Thoracic aorta (tissue), 2 donors: Measurements from ENCODE around the gene MALAT1. TPM values are rescaled to one million over a fixed set of nuclear protein-coding genes. Genes with fewer than 3 reads are reported as not detected.
"Not testable (repeated sequence)": the region's sequence is repeated elsewhere in the genome, so short reads cannot be mapped to it uniquely, and the experiment has no call there.

Experiments
- ATAC-seq: fragments of 150-250 bp; one replicate; pipeline ENCODE4 v1.8.0; 2017; ENCODE audit warnings: low read depth; ENCODE audit not compliant: insufficient number of reproducible peaks, low FRiP score
- DNase-seq: peaks from one replicate; pipeline ENCODE4 v3.0.0-alpha.2; 2020; ENCODE audit warnings: low spot score
- H3K27ac ChIP-seq, 2 donors: fragments of 200-600 bp; sonication (generic); 1 replicate in 1 of 2; 2 replicates in 1 of 2; pipeline ENCODE4 v1.5.1; 2016; ENCODE audit warnings: mild to moderate bottlenecking in 2 of 2, moderate library complexity in 2 of 2
- H3K27me3 ChIP-seq: fragments of 200-600 bp; sonication (generic); replicated peaks from 2 replicates; pipeline ENCODE4 v1.6.0; 2016; ENCODE audit warnings: mild to moderate bottlenecking; ENCODE audit not compliant: insufficient read depth
- H3K36me3 ChIP-seq: fragments of 200-600 bp; sonication (generic); one replicate; pipeline ENCODE4 v1.5.1; 2016
- H3K4me1 ChIP-seq, 2 donors: fragments of 200-600 bp; sonication (generic); 1 replicate in 1 of 2; 2 replicates in 1 of 2; pipeline versions ENCODE4 v1.5.1 to v1.6.0; 2016; ENCODE audit warnings: low read depth in 2 of 2, mild to moderate bottlenecking in 1 of 2; ENCODE audit not compliant: control insufficient read depth in 1 of 2
- H3K4me3 ChIP-seq: fragments of 200-600 bp; sonication (generic); 2 replicates; pipeline ENCODE4 v1.5.1; 2016; ENCODE audit warnings: mild to moderate bottlenecking
- H3K9me3 ChIP-seq: fragments of 200-600 bp; sonication (generic); 2 replicates; pipeline ENCODE4 v1.5.1; 2016
- total RNA-seq, 2 donors: library from RNA; depleted of rRNA; stranded (reverse); fragments of >200 nt; gene quantifications; one replicate each; pipeline versions ENCODE4 v1.1.0 to v1.2.3, GENCODE V29; 2016
- TF ChIP-seq, protein P1 (sequence below): fragments of 200-600 bp; sonication (generic); IDR thresholded peaks from one replicate; pipeline ENCODE4 v1.5.1; 2019; ENCODE audit warnings: antibody characterized with exemption

MALAT1 gene
- total RNA-seq, 2 donors from 2014 or later = 20,776 to 38,952 TPM

DNA sequence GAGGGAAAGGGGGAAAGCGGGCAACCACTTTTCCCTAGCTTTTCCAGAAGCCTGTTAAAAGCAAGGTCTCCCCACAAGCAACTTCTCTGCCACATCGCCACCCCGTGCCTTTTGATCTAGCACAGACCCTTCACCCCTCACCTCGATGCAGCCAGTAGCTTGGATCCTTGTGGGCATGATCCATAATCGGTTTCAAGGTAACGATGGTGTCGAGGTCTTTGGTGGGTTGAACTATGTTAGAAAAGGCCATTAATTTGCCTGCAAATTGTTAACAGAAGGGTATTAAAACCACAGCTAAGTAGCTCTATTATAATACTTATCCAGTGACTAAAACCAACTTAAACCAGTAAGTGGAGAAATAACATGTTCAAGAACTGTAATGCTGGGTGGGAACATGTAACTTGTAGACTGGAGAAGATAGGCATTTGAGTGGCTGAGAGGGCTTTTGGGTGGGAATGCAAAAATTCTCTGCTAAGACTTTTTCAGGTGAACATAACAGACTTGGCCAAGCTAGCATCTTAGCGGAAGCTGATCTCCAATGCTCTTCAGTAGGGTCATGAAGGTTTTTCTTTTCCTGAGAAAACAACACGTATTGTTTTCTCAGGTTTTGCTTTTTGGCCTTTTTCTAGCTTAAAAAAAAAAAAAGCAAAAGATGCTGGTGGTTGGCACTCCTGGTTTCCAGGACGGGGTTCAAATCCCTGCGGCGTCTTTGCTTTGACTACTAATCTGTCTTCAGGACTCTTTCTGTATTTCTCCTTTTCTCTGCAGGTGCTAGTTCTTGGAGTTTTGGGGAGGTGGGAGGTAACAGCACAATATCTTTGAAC lies 6.8 kb downstream of the MALAT1 start:
- H3K27ac ChIP-seq = peak overlapping the region; percentile 99
- no peaks in the 10 kb centered on the region for H3K9me3 ChIP-seq
- DNase-seq (no peak), ATAC-seq (no peak)
- H3K36me3 ChIP-seq = peaks cover 55% of the 10 kb centered on the region
- peak overlapping the region; percentile 89 for H3K4me3 ChIP-seq
- TF ChIP-seq, protein P1, sequence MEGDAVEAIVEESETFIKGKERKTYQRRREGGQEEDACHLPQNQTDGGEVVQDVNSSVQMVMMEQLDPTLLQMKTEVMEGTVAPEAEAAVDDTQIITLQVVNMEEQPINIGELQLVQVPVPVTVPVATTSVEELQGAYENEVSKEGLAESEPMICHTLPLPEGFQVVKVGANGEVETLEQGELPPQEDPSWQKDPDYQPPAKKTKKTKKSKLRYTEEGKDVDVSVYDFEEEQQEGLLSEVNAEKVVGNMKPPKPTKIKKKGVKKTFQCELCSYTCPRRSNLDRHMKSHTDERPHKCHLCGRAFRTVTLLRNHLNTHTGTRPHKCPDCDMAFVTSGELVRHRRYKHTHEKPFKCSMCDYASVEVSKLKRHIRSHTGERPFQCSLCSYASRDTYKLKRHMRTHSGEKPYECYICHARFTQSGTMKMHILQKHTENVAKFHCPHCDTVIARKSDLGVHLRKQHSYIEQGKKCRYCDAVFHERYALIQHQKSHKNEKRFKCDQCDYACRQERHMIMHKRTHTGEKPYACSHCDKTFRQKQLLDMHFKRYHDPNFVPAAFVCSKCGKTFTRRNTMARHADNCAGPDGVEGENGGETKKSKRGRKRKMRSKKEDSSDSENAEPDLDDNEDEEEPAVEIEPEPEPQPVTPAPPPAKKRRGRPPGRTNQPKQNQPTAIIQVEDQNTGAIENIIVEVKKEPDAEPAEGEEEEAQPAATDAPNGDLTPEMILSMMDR = no peak
- H3K4me1 ChIP-seq = peaks cover 13 to 31% of the 10 kb centered on the region in 2 donors
- no peaks in the 10 kb centered on the region for H3K27me3 ChIP-seq

- H3K9me3 ChIP-seq = no peaks in the 10 kb centered on the region
- TF ChIP-seq, protein P1 = no peak
- DNase-seq = no peak
- peaks cover 51% of the 10 kb centered on the region for H3K36me3 ChIP-seq
- H3K27ac ChIP-seq = peak overlapping the region; percentile 99
- H3K4me1 ChIP-seq = peaks cover 13 to 31% of the 10 kb centered on the region in 2 donors
- H3K27me3 ChIP-seq = no peaks in the 10 kb centered on the region
- no peak for ATAC-seq
- peak overlapping the region; percentile 89 for H3K4me3 ChIP-seq
Observed at GRCh38 chr11:65506290-65506771, 7.5 kb downstream of the MALAT1 start.

- H3K36me3 ChIP-seq = peaks cover 45% of the 10 kb centered on the region
- TF ChIP-seq, protein P1 = no peak
- H3K27me3 ChIP-seq = no peaks in the 10 kb centered on the region
- H3K4me1 ChIP-seq = peaks cover 13 to 31% of the 10 kb centered on the region in 2 donors
- ATAC-seq = peak; percentile 16
- H3K27ac ChIP-seq = peak overlapping the region; percentile 99
- no peaks in the 10 kb centered on the region for H3K9me3 ChIP-seq
- peak overlapping the region; percentile 89 for H3K4me3 ChIP-seq
- DNase-seq = no peak
Observed at GRCh38 chr11:65506772-65507505, 8.1 kb downstream of the MALAT1 start.

GRCh38 chr11:65512311-65512710 lies 13.5 kb downstream of the MALAT1 start:
- not testable (repeated sequence) for H3K27ac ChIP-seq, H3K27me3 ChIP-seq, H3K4me1 ChIP-seq, DNase-seq, H3K9me3 ChIP-seq, ATAC-seq, H3K36me3 ChIP-seq, H3K4me3 ChIP-seq

DNA sequence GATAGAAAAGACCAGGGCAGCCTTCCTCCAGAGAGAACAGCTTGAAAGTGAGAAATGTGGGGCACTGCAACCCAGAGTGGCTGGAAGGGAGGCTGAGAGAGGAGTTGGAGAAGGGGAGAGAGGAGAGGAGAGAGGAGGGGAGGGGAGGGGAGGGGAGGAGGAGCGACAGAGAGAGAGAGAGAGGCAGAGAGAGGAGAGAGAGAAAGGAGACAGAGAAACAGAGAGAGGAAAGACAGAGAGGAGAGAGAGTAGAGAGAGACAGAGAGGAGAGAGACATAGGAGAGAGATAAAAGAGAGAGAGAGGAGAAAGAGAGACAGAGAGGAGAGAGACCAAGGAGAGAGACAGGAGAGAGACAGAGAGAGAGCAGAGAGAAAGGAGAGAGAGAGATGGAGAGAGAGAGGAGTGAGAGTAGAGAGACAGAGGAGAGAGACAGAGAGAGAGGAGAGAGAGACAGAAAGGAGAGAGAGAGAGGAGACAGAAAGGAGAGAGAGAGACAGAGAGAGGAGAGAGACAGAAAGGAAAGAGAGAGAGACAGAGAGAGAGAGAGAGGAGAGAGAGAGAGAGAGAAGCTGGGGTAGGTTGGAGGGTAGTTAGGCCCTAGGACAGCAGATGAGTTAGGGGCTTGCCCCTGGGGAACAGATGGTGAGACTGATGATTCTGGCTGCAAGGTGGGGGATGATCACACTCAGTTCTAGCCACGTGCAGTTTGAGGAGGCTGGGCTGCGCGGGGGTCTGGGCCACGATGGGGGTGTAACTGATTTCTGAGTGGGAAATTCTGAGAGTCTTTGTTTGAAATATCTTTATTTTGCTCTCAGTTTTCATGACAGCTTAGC lies 17.5 kb downstream of the MALAT1 start:
- Histone ChIP-seq H3K4me3 (no peak overlapping the region), H3K4me1 (no peaks in the 10 kb centered on the region), H3K27me3 (no peaks in the 10 kb centered on the region), H3K27ac (no peak overlapping the region), H3K36me3 (no peaks in the 10 kb centered on the region), H3K9me3 (no peaks in the 10 kb centered on the region)
- ATAC-seq (no peak), DNase-seq (no peak)
- TF ChIP-seq, protein P1 = no peak

DNA sequence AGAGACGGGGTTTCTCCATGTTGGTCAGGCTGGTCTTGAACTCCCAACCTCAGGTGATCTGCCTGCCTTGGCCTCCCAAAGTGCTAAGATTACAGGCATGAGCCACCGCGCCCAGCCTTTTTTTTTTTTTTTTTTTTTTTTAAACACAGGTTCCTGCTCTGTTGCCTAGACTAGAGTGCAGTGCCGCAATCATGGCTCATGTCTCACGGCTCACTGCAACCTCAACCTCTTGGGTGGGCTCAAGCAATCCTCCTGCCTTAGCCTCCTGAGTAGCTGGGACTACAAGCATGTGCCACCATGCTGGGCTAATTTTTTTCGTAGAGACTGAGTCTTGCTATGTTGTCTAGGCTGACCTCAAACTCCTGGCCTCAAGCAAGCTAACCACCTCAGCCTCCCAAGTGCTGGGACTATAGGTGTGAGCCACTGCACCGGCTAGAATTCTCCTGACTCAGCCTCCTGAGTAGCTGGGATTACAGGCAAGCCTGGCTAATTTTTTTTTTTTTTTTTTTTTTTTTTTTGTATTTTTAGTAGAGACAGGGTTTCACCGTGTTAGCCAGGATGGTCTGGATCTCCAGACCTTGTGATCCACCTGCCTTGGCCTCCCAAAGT lies 20.2 kb downstream of the MALAT1 start:
- not testable (repeated sequence) for H3K27me3 ChIP-seq, H3K4me1 ChIP-seq, H3K27ac ChIP-seq, ATAC-seq, H3K9me3 ChIP-seq, H3K4me3 ChIP-seq, DNase-seq, H3K36me3 ChIP-seq

- peaks cover 14 to 22% of the 10 kb centered on the region in 2 donors for H3K4me1 ChIP-seq
- not testable (repeated sequence) for H3K27me3 ChIP-seq, H3K9me3 ChIP-seq, H3K4me3 ChIP-seq, ATAC-seq, H3K36me3 ChIP-seq, DNase-seq, H3K27ac ChIP-seq
Observed at GRCh38 chr11:65521777-65522521, 23.1 kb downstream of the MALAT1 start.
